PC-3 (cell line): ENCODE measurements around the gene WWC2. TPM values are rescaled to one million over a fixed set of nuclear protein-coding genes. Genes with fewer than 3 reads are reported as not detected.

Experiments
- ATAC-seq: fragments of 200-7000 bp; cut with Tn5 transposase; 2 replicates; pipeline ENCODE4 v1.9.1; 2020; ENCODE audit warnings: mild to moderate bottlenecking, moderate library complexity
- BruUV-seq: library from RNA; stranded (reverse); fragments of 400-500 nt; replicated peaks from 2 replicates; lab custom pipeline; 2021; lab: Mats Ljungman, UMichigan
- CTCF ChIA-PET: fragments of 300-600 bp; sonication (Branson Sonifier 250); formaldehyde crosslinking; loops from one replicate; lab custom pipeline; 2022; ENCODE audit warnings: antibody characterized with exemption; lab: Charles Lee
- POLR2A ChIA-PET: fragments of 300-600 bp; sonication (Branson Sonifier 250); formaldehyde crosslinking; loops from one replicate; lab custom pipeline; 2022; ENCODE audit warnings: antibody characterized with exemption; ENCODE audit not compliant: unreplicated experiment; lab: Charles Lee
- DNase-seq: peaks from one replicate; pipeline ENCODE4 v3.0.0-alpha.2; 2015
- H2AFZ ChIP-seq: fragments of 300-600 bp; sonication (generic); 2 replicates; pipeline ENCODE4 v1.6.0; 2016; ENCODE audit warnings: antibody characterized with exemption, low read length
- H3F3A ChIP-seq: fragments of 300-600 bp; sonication (generic); one replicate; pipeline ENCODE4 v1.6.0; 2017; ENCODE audit warnings: antibody characterized with exemption, low read length, control low read depth, mild to moderate bottlenecking; ENCODE audit not compliant: unreplicated experiment
- H3K27ac ChIP-seq: fragments of 300-600 bp; sonication (generic); 2 replicates; pipeline ENCODE4 v1.5.1; 2016; ENCODE audit warnings: mild to moderate bottlenecking, low read length
- H3K27me3 ChIP-seq: fragments of 300-600 bp; sonication (generic); 2 replicates; pipeline ENCODE4 v1.6.1; 2016; ENCODE audit warnings: low read length, mixed read lengths
- H3K36me3 ChIP-seq: fragments of 300-600 bp; sonication (generic); 2 replicates; pipeline ENCODE4 v1.6.1; 2016; ENCODE audit warnings: low read depth, mixed run types, low read length, mixed read lengths
- H3K4me1 ChIP-seq: fragments of 300-600 bp; sonication (generic); 2 replicates; pipeline ENCODE4 v1.5.1; 2016; ENCODE audit warnings: low read length; ENCODE audit not compliant: insufficient read depth
- H3K4me2 ChIP-seq: fragments of 300-600 bp; sonication (generic); 2 replicates; pipeline ENCODE4 v1.6.0; 2016; ENCODE audit warnings: low read length
- H3K4me3 ChIP-seq: fragments of 300-600 bp; sonication (generic); 2 replicates; pipeline ENCODE4 v1.5.1; 2016; ENCODE audit warnings: mild to moderate bottlenecking, low read length, mixed read lengths
- H3K79me2 ChIP-seq: fragments of 300-600 bp; sonication (generic); 2 replicates; pipeline ENCODE4 v1.6.1; 2017; ENCODE audit warnings: low read length, mixed read lengths
- H3K9ac ChIP-seq: fragments of 300-600 bp; sonication (generic); 2 replicates; pipeline ENCODE4 v1.6.0; 2016; ENCODE audit warnings: mild to moderate bottlenecking, low read length
- H3K9me2 ChIP-seq: fragments of 300-600 bp; sonication (generic); replicated peaks from 2 replicates; pipeline ENCODE4 v1.6.1; 2016; ENCODE audit warnings: mixed run types, low read length, mixed read lengths
- H3K9me3 ChIP-seq: fragments of 300-600 bp; sonication (generic); 2 replicates; pipeline ENCODE4 v1.6.1; 2016; ENCODE audit warnings: low read length, mixed read lengths
- H4K20me1 ChIP-seq: fragments of 300-600 bp; sonication (generic); 2 replicates; pipeline ENCODE4 v1.6.1; 2016; ENCODE audit warnings: low read length, mixed read lengths
- CTCF ChIP-seq: fragments of 300-600 bp; sonication (generic); conservative IDR thresholded peaks from 2 replicates; pipeline ENCODE4 v1.5.1; 2017; ENCODE audit warnings: antibody characterized with exemption, low read depth, mild to moderate bottlenecking, low read length
- EZH2 ChIP-seq: fragments of 300-600 bp; sonication (generic); IDR thresholded peaks from one replicate; pipeline ENCODE4 v1.6.1; 2017; ENCODE audit warnings: antibody characterized with exemption, mild to moderate bottlenecking, low read length; ENCODE audit not compliant: unreplicated experiment
- EZH2phosphoT487 ChIP-seq: fragments of 300-600 bp; sonication (generic); IDR thresholded peaks from 2 replicates; pipeline ENCODE4 v1.6.1; 2018; ENCODE audit warnings: mild to moderate bottlenecking, antibody characterized with exemption, low read length, borderline replicate concordance
- intact Hi-C: fragments of 100-400 bp; cut with micrococcal nuclease; formaldehyde crosslinking; loops from 2 replicates; pipeline ENCODE4 v1.9.0; 2023
- total RNA-seq: library from RNA; depleted of rRNA; stranded (reverse); fragments of >200 nt; gene quantifications from 2 replicates; pipeline ENCODE4 v1.2.3, GENCODE V29; 2014

The WWC2 gene
- total RNA-seq, 1 experiment from 2014 or later, result 15.8 TPM

GRCh38 chr4:183318656-183319055 lies 219.6 kb downstream of the WWC2 start:
- DNase-seq (no peak), ATAC-seq (no peak)
- TF ChIP-seq EZH2 (no peak), CTCF (no peak), EZH2phosphoT487 (no peak)
- Histone ChIP-seq H3K4me2 (no peak overlapping the region), H3K27ac (no peak overlapping the region), H3K9me3 (no peaks in the 10 kb centered on the region), H3K4me3 (no peak overlapping the region), H3F3A (no peaks in the 10 kb centered on the region), H4K20me1 (no peaks in the 10 kb centered on the region), H3K4me1 (no peaks in the 10 kb centered on the region), H3K79me2 (no peaks in the 10 kb centered on the region), H3K27me3 (no peaks in the 10 kb centered on the region), H3K36me3 (no peaks in the 10 kb centered on the region; the same call in 1 of the 2 replicates), H3K9me2 (no peaks in the 10 kb centered on the region), H2AFZ (no peak overlapping the region), H3K9ac (no peak overlapping the region)
- CTCF ChIA-PET, result no interaction called here
- intact Hi-C loops, result no loop called here
- POLR2A ChIA-PET, result no interaction called here
- no TSS peak for BruUV-seq

- CTCF ChIA-PET, result no interaction called here
- TF ChIP-seq EZH2phosphoT487 (no peak), CTCF (no peak), EZH2 (no peak)
- Histone ChIP-seq H3K36me3 (no peaks in the 10 kb centered on the region; the same call in 1 of the 2 replicates), H3K79me2 (no peaks in the 10 kb centered on the region), H3F3A (no peaks in the 10 kb centered on the region), H3K4me3 (no peak within 1 kb of the TSS), H3K9me3 (peaks cover 1% of the 10 kb centered on the region), H3K27ac (no peak within 1 kb of the TSS), H3K27me3 (no peaks in the 10 kb centered on the region), H3K4me2 (no peak within 1 kb of the TSS), H3K9ac (no peak within 1 kb of the TSS), H2AFZ (no peak within 1 kb of the TSS), H4K20me1 (no peaks in the 10 kb centered on the region), H3K4me1 (no peaks in the 10 kb centered on the region), H3K9me2 (no peaks in the 10 kb centered on the region)
- ATAC-seq (no peak), DNase-seq (no peak)
- BruUV-seq, result no TSS peak
- POLR2A ChIA-PET, result no interaction called here
- intact Hi-C loops, result no loop called here
These were observed 221.4 kb downstream of the WWC2 start, which contains the start of gene CLDN22 for GRCh38 chr4:183320211-183321059. Gene CLDN22, minus strand, starts transcription at chr4:183320276. Its CDS starts 58 bp downstream, at chr4:183320218.

- ATAC-seq, result no peak
- ChIA-PET POLR2A (no interaction called here), CTCF (no interaction called here)
These were observed 222.0 kb downstream of the WWC2 start for GRCh38 chr4:183321079-183321478.

More at GRCh38 chr4:183321079-183321478, 222.0 kb downstream of the WWC2 start:
- Histone ChIP-seq H3K27ac (no peak overlapping the region), H3K36me3 (no peaks in the 10 kb centered on the region; the same call in 1 of the 2 replicates), H3K79me2 (no peaks in the 10 kb centered on the region), H3K9me2 (no peaks in the 10 kb centered on the region), H4K20me1 (no peaks in the 10 kb centered on the region), H2AFZ (no peak overlapping the region), H3K9ac (no peak overlapping the region), H3F3A (no peaks in the 10 kb centered on the region), H3K4me3 (no peak overlapping the region), H3K9me3 (peaks cover 7% of the 10 kb centered on the region), H3K27me3 (no peaks in the 10 kb centered on the region), H3K4me2 (no peak overlapping the region), H3K4me1 (no peaks in the 10 kb centered on the region)
- no TSS peak for BruUV-seq
- intact Hi-C loops, result no loop called here
- DNase-seq, result no peak
- TF ChIP-seq EZH2phosphoT487, result no peak
- no peak for TF ChIP-seq EZH2
- TF ChIP-seq CTCF, result no peak
